ENCODE results near the gene TBL3. TPM values are rescaled to one million over a fixed set of nuclear protein-coding genes. Genes with fewer than 3 reads are reported as not detected.
"Not testable (repeated sequence)": the region's sequence is repeated elsewhere in the genome, so short reads cannot be mapped to it uniquely, and the experiment has no call there.

The TBL3 gene
- total and polyA plus RNA-seq, 12 donors: 18.5 to 71.1 (median 22.3) TPM

GRCh38 chr16:2008009-2008526 lies 36.2 kb downstream of the TBL3 start:
- Histone ChIP-seq H3K27ac (peak overlapping the region in 3 of 10 donors; percentile 90 to 96 (median 94)), H3K4me3 (peak overlapping the region in 9 of 10 donors; percentile 69 to 99 (median 91)), H3K4me1 (peaks cover 37 to 69% (median 55%) of the 10 kb centered on the region in 9 donors)

GRCh38 chr16:2008631-2009163 lies 36.8 kb downstream of the TBL3 start:
- no peak for ATAC-seq
- TF ChIP-seq CTCF (IDR thresholded peaks at IDR 0.05): no peak

More at GRCh38 chr16:2008009-2008526, 36.2 kb downstream of the TBL3 start:
- no peaks in the 10 kb centered on the region for H3K9me3 ChIP-seq
- no peak for ATAC-seq
- 52 to 59% methylated on average over 15 of the region's 15 CpGs for WGBS, 2 donors
- no peaks in the 10 kb centered on the region for H3K27me3 ChIP-seq
- intact Hi-C loops (cut with DNase I): loop anchor here in 1 of 10 donors (10.0 kb wide), 1 partner anchor 137 kb away; the partner anchor contains the start of gene RAB26
- no peak for TF ChIP-seq CTCF (IDR thresholded peaks at IDR 0.05)
- peaks cover 0 to 20% (median 4%) of the 10 kb centered on the region in 9 donors for H3K36me3 ChIP-seq
- no peak for DNase-seq

GRCh38 chr16:2009164-2009711 lies 37.4 kb downstream of the TBL3 start:
- H3K9me3 ChIP-seq: no peaks in the 10 kb centered on the region
- intact Hi-C loops (cut with DNase I): loop anchor here in 1 of 10 donors (10.0 kb wide), 1 partner anchor 136 kb away; the partner anchor contains the start of gene RAB26
- no peak for TF ChIP-seq CTCF (IDR thresholded peaks at IDR 0.05)
- H3K36me3 ChIP-seq: peaks cover 0 to 14% (median 0%) of the 10 kb centered on the region in 9 donors
- 0 to 1% methylated on average over 49 to 55 of the region's 55 CpGs for WGBS, 2 donors
- peaks cover 30 to 57% (median 47%) of the 10 kb centered on the region in 9 donors for H3K4me1 ChIP-seq
- DNase-seq (no peak), ATAC-seq (peak in 4 of 8 donors; percentile 2 to 7 (median 4))
- H3K27ac ChIP-seq: peak overlapping the region; percentile 32 to 96 (median 92)
- H3K27me3 ChIP-seq: no peaks in the 10 kb centered on the region
- peak overlapping the region; percentile 69 to 99 (median 90) for H3K4me3 ChIP-seq

More at GRCh38 chr16:2008631-2009163, 36.8 kb downstream of the TBL3 start:
- 5 to 8% methylated on average over 23 of the region's 23 CpGs for WGBS, 2 donors
- no peaks in the 10 kb centered on the region for H3K9me3 ChIP-seq
- H3K27ac ChIP-seq: peak overlapping the region in 9 of 10 donors; percentile 84 to 96 (median 92)
- H3K36me3 ChIP-seq: peaks cover 0 to 14% (median 0%) of the 10 kb centered on the region in 9 donors
- no peaks in the 10 kb centered on the region for H3K27me3 ChIP-seq
- no peak for DNase-seq
- H3K4me3 ChIP-seq: peak overlapping the region; percentile 69 to 99 (median 90)
- intact Hi-C loops (cut with DNase I): loop anchor here in 1 of 10 donors (10.0 kb wide), 1 partner anchor 136 kb away; the partner anchor contains the start of gene RAB26
- peaks cover 34 to 63% (median 52%) of the 10 kb centered on the region in 9 donors for H3K4me1 ChIP-seq

GRCh38 chr16:2009791-2010510 lies 38.1 kb downstream of the TBL3 start, which contains the start of gene ZNF598:
Gene ZNF598, minus strand, starts transcription at chr16:2009821.
- H3K27me3 ChIP-seq: no peaks in the 10 kb centered on the region
- peak; percentile 94 to 98 (median 97) for ATAC-seq
- peak within 1 kb of the TSS; percentile 69 to 99 (median 90) for H3K4me3 ChIP-seq
- DNase-seq: peak; percentile 84 to 87
- peak within 1 kb of the TSS; percentile 76 to 96 (median 92) for H3K27ac ChIP-seq
- intact Hi-C loops (cut with DNase I): loop anchor here in 2 of 10 donors (5.0 to 10.0 kb wide), 3 partner anchors 55 to 212 kb away; partner anchors contain the start of genes E4F1 (in 1 of the 2) and RAB26 (in 1 of the 2)
- peaks cover 0 to 10% (median 0%) of the 10 kb centered on the region in 9 donors for H3K36me3 ChIP-seq
- no peaks in the 10 kb centered on the region for H3K9me3 ChIP-seq
- WGBS, 2 donors: 1 to 2% methylated on average over 52 of the region's 52 CpGs
- TF ChIP-seq CTCF (IDR thresholded peaks at IDR 0.05): peak in 3 of 9 donors; percentile 2 to 25 (median 20)
- peaks cover 23 to 50% (median 40%) of the 10 kb centered on the region in 9 donors for H3K4me1 ChIP-seq

- H3K4me1 ChIP-seq: peaks cover 23 to 33% (median 31%) of the 10 kb centered on the region in 9 donors
- ATAC-seq, H3K9me3 ChIP-seq, H3K36me3 ChIP-seq, H3K27me3 ChIP-seq, DNase-seq, H3K4me3 ChIP-seq, H3K27ac ChIP-seq: not testable (repeated sequence)
- intact Hi-C loops (cut with DNase I): loop anchor here in 2 of 10 donors (5.0 to 10.0 kb wide), 2 partner anchors 53 to 211 kb away; partner anchors contain the start of gene E4F1 (in 1 of the 2)
- 89 to 90% methylated on average over 9 of the region's 9 CpGs for WGBS, 2 donors
Measured at GRCh38 chr16:2011726-2012125, 39.9 kb downstream of the TBL3 start.
